HG03442 (cell line): ENCODE results near the gene ITLN2.
"Not testable (repeated sequence)": the region's sequence is repeated elsewhere in the genome, so short reads cannot be mapped to it uniquely, and the experiment has no call there.

ENCODE experiments used
- ATAC-seq: cut with Tn5 transposase; IDR thresholded peaks from one replicate; pipeline ENCODE4 v1.9.1; 2021; ENCODE audit warnings: mild to moderate bottlenecking, moderate library complexity; ENCODE audit not compliant: unreplicated experiment

ITLN2 gene

GRCh38 chr1:160956966-160957365 is 2.4 kb upstream of the ITLN2 start:
- ATAC-seq, result no peak

- ATAC-seq, result no peak
Observed at GRCh38 chr1:160953030-160953429, 1.6 kb downstream of the ITLN2 start.

GRCh38 chr1:160952129-160952510 is 2.5 kb downstream of the ITLN2 start:
- no peak for ATAC-seq

- ATAC-seq, result no peak
Observed at GRCh38 chr1:160951443-160952128, 3.0 kb downstream of the ITLN2 start.

- ATAC-seq, result no peak
Observed at GRCh38 chr1:160950657-160951056, 4.0 kb downstream of the ITLN2 start.

- ATAC-seq, result no peak
Observed at GRCh38 chr1:160949881-160950280, 4.7 kb downstream of the ITLN2 start.

- ATAC-seq, result not testable (repeated sequence)
Observed at GRCh38 chr1:160949216-160949880, 5.3 kb downstream of the ITLN2 start.

- ATAC-seq, result not testable (repeated sequence)
Observed at GRCh38 chr1:160947174-160947759, 7.3 kb downstream of the ITLN2 start.

- not testable (repeated sequence) for ATAC-seq
Observed at GRCh38 chr1:160945881-160946280, 8.7 kb downstream of the ITLN2 start.

GRCh38 chr1:160945079-160945478 is 9.5 kb downstream of the ITLN2 start:
- no peak for ATAC-seq

GRCh38 chr1:160942926-160943325 is 11.7 kb downstream of the ITLN2 start:
- ATAC-seq, result no peak

GRCh38 chr1:160936666-160937065 is 17.9 kb downstream of the ITLN2 start:
- not testable (repeated sequence) for ATAC-seq

GRCh38 chr1:160935527-160936258 is 18.9 kb downstream of the ITLN2 start:
- no peak for ATAC-seq

- ATAC-seq, result not testable (repeated sequence)
Observed at GRCh38 chr1:160933305-160933704, 21.3 kb downstream of the ITLN2 start.

- ATAC-seq, result no peak
Observed at GRCh38 chr1:160925652-160926244, 28.9 kb downstream of the ITLN2 start.

- ATAC-seq, result no peak
Observed at GRCh38 chr1:160924791-160925651, 29.6 kb downstream of the ITLN2 start.

GRCh38 chr1:160916666-160917065 is 37.9 kb downstream of the ITLN2 start:
- no peak for ATAC-seq

- ATAC-seq, result not testable (repeated sequence)
Observed at GRCh38 chr1:160913229-160913628, 41.4 kb downstream of the ITLN2 start.

GRCh38 chr1:160911925-160912324 is 42.7 kb downstream of the ITLN2 start:
- no peak for ATAC-seq

GRCh38 chr1:160911441-160911840 is 43.2 kb downstream of the ITLN2 start:
- ATAC-seq, result no peak
